LNCaP clone FGC (cell line): ENCODE results near the gene SPOCD1.

Experiments
- DNase-seq: peaks from one replicate; pipeline ENCODE4 v3.0.0-alpha.2; 2011; ENCODE audit warnings: low read depth
- H3K4me3 ChIP-seq: 2 replicates; pipeline ENCODE4 v1.5.1; 2011; ENCODE audit warnings: mild to moderate bottlenecking, low read depth, low read length, control low read depth
- TF ChIP-seq, protein P1 (sequence below): IDR thresholded peaks from 2 replicates; pipeline ENCODE4 v1.5.1; 2012; ENCODE audit warnings: mild to moderate bottlenecking; ENCODE audit not compliant: control insufficient read depth, insufficient read depth; ENCODE audit errors: extremely low read depth

The SPOCD1 gene

DNA sequence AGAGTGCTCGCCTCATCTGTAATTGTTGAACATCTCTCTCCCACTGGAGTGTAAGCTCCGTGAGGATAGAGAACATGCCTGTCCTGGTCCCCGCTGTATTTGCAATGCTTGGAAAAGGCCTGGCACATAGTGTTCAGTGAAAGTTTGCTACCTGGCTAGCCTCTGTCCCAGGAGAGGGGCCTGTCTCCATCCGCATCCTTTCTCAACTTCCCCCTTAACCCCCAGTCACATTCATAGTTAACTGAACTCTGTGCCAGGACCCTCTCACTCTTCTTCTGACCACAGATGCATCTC, 15.2 kb downstream of the SPOCD1 start:
- TF ChIP-seq, protein P1, sequence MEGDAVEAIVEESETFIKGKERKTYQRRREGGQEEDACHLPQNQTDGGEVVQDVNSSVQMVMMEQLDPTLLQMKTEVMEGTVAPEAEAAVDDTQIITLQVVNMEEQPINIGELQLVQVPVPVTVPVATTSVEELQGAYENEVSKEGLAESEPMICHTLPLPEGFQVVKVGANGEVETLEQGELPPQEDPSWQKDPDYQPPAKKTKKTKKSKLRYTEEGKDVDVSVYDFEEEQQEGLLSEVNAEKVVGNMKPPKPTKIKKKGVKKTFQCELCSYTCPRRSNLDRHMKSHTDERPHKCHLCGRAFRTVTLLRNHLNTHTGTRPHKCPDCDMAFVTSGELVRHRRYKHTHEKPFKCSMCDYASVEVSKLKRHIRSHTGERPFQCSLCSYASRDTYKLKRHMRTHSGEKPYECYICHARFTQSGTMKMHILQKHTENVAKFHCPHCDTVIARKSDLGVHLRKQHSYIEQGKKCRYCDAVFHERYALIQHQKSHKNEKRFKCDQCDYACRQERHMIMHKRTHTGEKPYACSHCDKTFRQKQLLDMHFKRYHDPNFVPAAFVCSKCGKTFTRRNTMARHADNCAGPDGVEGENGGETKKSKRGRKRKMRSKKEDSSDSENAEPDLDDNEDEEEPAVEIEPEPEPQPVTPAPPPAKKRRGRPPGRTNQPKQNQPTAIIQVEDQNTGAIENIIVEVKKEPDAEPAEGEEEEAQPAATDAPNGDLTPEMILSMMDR = no peak
- no peak for DNase-seq
- no peak overlapping the region for H3K4me3 ChIP-seq

GRCh38 chr1:31799895-31800673, 15.7 kb downstream of the SPOCD1 start:
- no peak for DNase-seq
- no peak overlapping the region for H3K4me3 ChIP-seq
- TF ChIP-seq, protein P1 = no peak

GRCh38 chr1:31799196-31799894, 16.5 kb downstream of the SPOCD1 start:
- no peak for DNase-seq
- H3K4me3 ChIP-seq = no peak overlapping the region
- TF ChIP-seq, protein P1 = no peak

- H3K4me3 ChIP-seq = no peak overlapping the region
- TF ChIP-seq, protein P1 = no peak
- no peak for DNase-seq
Measured at GRCh38 chr1:31798433-31799195, 17.2 kb downstream of the SPOCD1 start.

- DNase-seq = no peak
- TF ChIP-seq, protein P1 = no peak
- H3K4me3 ChIP-seq = no peak overlapping the region
Measured at GRCh38 chr1:31798086-31798432, 17.8 kb downstream of the SPOCD1 start.

- H3K4me3 ChIP-seq = no peak overlapping the region
- TF ChIP-seq, protein P1 = no peak
Measured at GRCh38 chr1:31797216-31797615, 18.6 kb downstream of the SPOCD1 start.

More at GRCh38 chr1:31797216-31797615, 18.6 kb downstream of the SPOCD1 start:
- no peak for DNase-seq
